DND-41 (cell line): ENCODE measurements around the gene PDLIM7.
A peak's percentile ranks its signal among the peaks of the same experiment; 100 is the strongest.

Experiments
- ATAC-seq: fragments of 200-7000 bp; cut with Tn5 transposase; 3 replicates; pipeline ENCODE4 v1.9.1; 2021; ENCODE audit warnings: low read depth; ENCODE audit not compliant: insufficient read depth
- DNase-seq: peaks from one replicate; pipeline ENCODE4 v3.0.0-alpha.2; 2020
- H2AFZ ChIP-seq: 2 replicates; pipeline ENCODE4 v1.6.0; 2012; ENCODE audit warnings: low read depth, low read length
- H3K27ac ChIP-seq: 2 replicates; pipeline ENCODE4 v1.5.1; 2012; ENCODE audit warnings: low read length, inconsistent platforms
- H3K27me3 ChIP-seq: fragments of 200-600 bp; sonication (generic); 2 replicates; pipeline ENCODE4 v1.6.0; 2012; ENCODE audit warnings: low read length, mild to moderate bottlenecking, inconsistent platforms; ENCODE audit not compliant: insufficient read depth, poor library complexity
- H3K36me3 ChIP-seq: 2 replicates; pipeline ENCODE4 v1.5.1; 2012; ENCODE audit warnings: low read length, inconsistent platforms; ENCODE audit not compliant: insufficient read depth
- H3K4me1 ChIP-seq: 2 replicates; pipeline ENCODE4 v1.5.1; 2012; ENCODE audit warnings: mild to moderate bottlenecking, low read length; ENCODE audit not compliant: insufficient read depth
- H3K4me2 ChIP-seq: 2 replicates; pipeline ENCODE4 v1.6.0; 2012; ENCODE audit warnings: mild to moderate bottlenecking, moderate library complexity, low read length, inconsistent platforms; ENCODE audit not compliant: insufficient read depth
- H3K4me3 ChIP-seq, 2 experiments: fragments of 200-600 bp in 1 of 2; shearing (Covaris generic) in 1 of 2; 2 replicates each; pipeline ENCODE4 v1.5.1; 2012 to 2016; ENCODE audit warnings: inconsistent platforms in 2 of 2, low read length in 2 of 2, mild to moderate bottlenecking in 2 of 2, low read depth in 1 of 2, moderate library complexity in 1 of 2
- H3K79me2 ChIP-seq: 2 replicates; pipeline ENCODE4 v1.6.0; 2012; ENCODE audit warnings: low read length, inconsistent platforms; ENCODE audit not compliant: insufficient read depth
- H3K9ac ChIP-seq: 2 replicates; pipeline ENCODE4 v1.6.0; 2012; ENCODE audit warnings: low read depth, mild to moderate bottlenecking, inconsistent platforms, low read length, moderate library complexity
- H3K9me3 ChIP-seq: 2 replicates; pipeline ENCODE4 v1.5.1; 2012; ENCODE audit warnings: low read length, moderate library complexity, mild to moderate bottlenecking, inconsistent platforms; ENCODE audit not compliant: insufficient read depth, severe bottlenecking
- H4K20me1 ChIP-seq: 2 replicates; pipeline ENCODE4 v1.6.0; 2012; ENCODE audit warnings: low read length; ENCODE audit not compliant: insufficient read depth
- CTCF ChIP-seq: IDR thresholded peaks from 2 replicates; pipeline ENCODE4 v1.5.1; 2012; ENCODE audit warnings: borderline replicate concordance, low read length, moderate library complexity, mild to moderate bottlenecking; ENCODE audit not compliant: poor library complexity, severe bottlenecking; ENCODE audit errors: extremely low read depth
- EZH2 ChIP-seq: IDR thresholded peaks from 3 replicates; pipeline ENCODE4 v1.6.1; 2012; ENCODE audit warnings: borderline replicate concordance, low read depth, mild to moderate bottlenecking, moderate library complexity, low read length, inconsistent platforms; ENCODE audit not compliant: severe bottlenecking

Gene PDLIM7

GRCh38 chr5:177491983-177492746 is 5.2 kb downstream of the PDLIM7 start:
- Histone ChIP-seq H2AFZ (no peak overlapping the region), H3K4me2 (no peak overlapping the region), H3K9me3 (no peaks in the 10 kb centered on the region), H3K27me3 (no peaks in the 10 kb centered on the region), H3K36me3 (no peaks in the 10 kb centered on the region), H3K4me3 (no peak overlapping the region), H3K79me2 (no peaks in the 10 kb centered on the region), H4K20me1 (peaks cover 3% of the 10 kb centered on the region; the same call in 1 of the 2 replicates), H3K9ac (no peak overlapping the region), H3K27ac (no peak overlapping the region), H3K4me1 (peaks cover 11% of the 10 kb centered on the region)
- no peak for DNase-seq
- TF ChIP-seq CTCF, result no peak
- no peak for ATAC-seq

- ATAC-seq (peak; percentile 51), DNase-seq (peak; percentile 44)
- H4K20me1 ChIP-seq, result peaks cover 3% of the 10 kb centered on the region; the same call in 1 of the 2 replicates
- no peak overlapping the region for H3K4me3 ChIP-seq
- TF ChIP-seq EZH2 (no peak), CTCF (peak; percentile 56)
- H3K4me2 ChIP-seq, result no peak overlapping the region
- no peak overlapping the region for H3K27ac ChIP-seq
- no peaks in the 10 kb centered on the region for H3K36me3 ChIP-seq
- no peaks in the 10 kb centered on the region for H3K27me3 ChIP-seq
- H3K4me1 ChIP-seq, result peaks cover 4% of the 10 kb centered on the region
- no peak overlapping the region for H2AFZ ChIP-seq
- no peak overlapping the region for H3K9ac ChIP-seq
- H3K9me3 ChIP-seq, result no peaks in the 10 kb centered on the region
- no peaks in the 10 kb centered on the region for H3K79me2 ChIP-seq
These were observed 5.9 kb downstream of the PDLIM7 start for GRCh38 chr5:177491429-177491945.

GRCh38 chr5:177490992-177491391 is 6.4 kb downstream of the PDLIM7 start:
- no peak overlapping the region for H3K4me3 ChIP-seq
- H3K4me1 ChIP-seq, result no peaks in the 10 kb centered on the region
- H3K27me3 ChIP-seq, result no peaks in the 10 kb centered on the region
- H3K9me3 ChIP-seq, result no peaks in the 10 kb centered on the region
- no peaks in the 10 kb centered on the region for H3K36me3 ChIP-seq
- H3K27ac ChIP-seq, result no peak overlapping the region
- H4K20me1 ChIP-seq, result peaks cover 3% of the 10 kb centered on the region; the same call in 1 of the 2 replicates
- no peak overlapping the region for H3K9ac ChIP-seq
- no peak for ATAC-seq
- no peak overlapping the region for H2AFZ ChIP-seq
- no peak for DNase-seq
- no peak overlapping the region for H3K4me2 ChIP-seq
- no peaks in the 10 kb centered on the region for H3K79me2 ChIP-seq
- no peak for TF ChIP-seq CTCF
- no peak for TF ChIP-seq EZH2
